GM23248 (cell line): ENCODE data around the gene ACTR1A.

Source experiments
- EZH2 ChIP-seq: fragments of 200-600 bp; sonication (generic); IDR thresholded peaks from 2 replicates; pipeline ENCODE4 v1.6.1; 2018; ENCODE audit warnings: antibody characterized with exemption, mild to moderate bottlenecking; ENCODE audit not compliant: insufficient read depth, poor library complexity, severe bottlenecking
- EZH2phosphoT487 ChIP-seq: fragments of 200-600 bp; sonication (generic); IDR thresholded peaks from 2 replicates; pipeline ENCODE4 v1.6.1; 2018; ENCODE audit warnings: antibody characterized with exemption, moderate library complexity, mild to moderate bottlenecking, low read depth; ENCODE audit not compliant: insufficient read depth

DNA sequence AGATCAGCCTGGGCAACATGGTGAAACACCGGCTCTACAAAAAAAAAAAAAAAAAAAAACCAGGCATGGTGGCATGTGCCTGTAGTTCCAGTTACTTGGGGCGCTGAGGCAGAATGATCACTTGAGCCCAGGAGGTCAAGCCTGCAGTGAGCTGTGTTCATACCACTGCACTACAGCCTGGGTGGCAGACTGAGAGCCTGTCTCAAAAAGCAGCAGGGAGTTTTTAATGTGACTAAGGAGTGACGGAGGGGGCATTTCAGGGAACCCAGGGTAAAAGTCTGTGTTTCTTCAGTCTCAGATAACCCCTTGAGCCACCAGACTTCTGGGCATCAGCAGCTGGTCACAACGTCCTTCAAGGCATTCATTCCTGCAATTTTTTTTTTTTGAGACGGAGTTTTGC, 49.0 kb downstream of the ACTR1A start:
- TF ChIP-seq EZH2 (no peak), EZH2phosphoT487 (no peak)
